ENCODE measurements around the gene IL1R1. TPM values are rescaled to one million over a fixed set of nuclear protein-coding genes. Genes with fewer than 3 reads are reported as not detected.

IL1R1 gene
- polyA plus RNA-seq, 3 donors, result 26.6 to 41.7 (median 30.5) TPM

DNA sequence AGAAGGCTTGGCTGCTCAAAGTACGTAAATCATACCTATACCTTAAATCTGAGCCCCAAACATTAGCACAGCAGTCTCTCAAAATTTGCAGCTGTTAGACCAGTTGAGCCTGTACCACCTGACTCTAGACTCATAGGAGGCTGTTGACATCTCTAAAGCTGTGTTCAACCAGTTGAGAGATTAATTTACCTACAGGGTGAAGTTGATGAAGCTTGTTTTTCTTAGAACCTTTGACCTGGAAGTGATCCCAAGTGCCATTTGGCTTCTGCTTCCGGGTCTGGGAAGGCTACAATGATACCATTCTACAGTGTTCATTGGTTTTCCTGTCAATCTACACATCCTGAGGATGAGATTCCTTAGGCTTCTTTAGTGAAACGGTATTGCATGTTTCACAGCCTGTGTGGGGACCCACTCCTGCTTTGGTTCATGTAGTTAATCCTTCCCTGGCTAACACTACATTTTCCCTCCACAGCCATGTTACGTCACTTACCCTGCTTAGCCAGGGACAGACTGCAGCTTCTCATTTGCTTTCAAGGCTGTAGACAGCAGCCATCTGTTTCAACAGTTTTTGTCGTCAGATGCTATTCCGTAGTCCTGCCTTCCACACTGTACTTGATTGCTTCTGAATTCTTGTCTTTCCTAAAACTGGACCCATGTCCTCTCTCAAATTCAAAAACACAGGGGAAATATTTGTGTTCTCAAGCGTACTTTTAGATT is 39.5 kb downstream of the IL1R1 start:
- DNase-seq (ENCODE audit: extremely low read depth in 1 of 11, low read depth in 9 of 11, low spot score in 4 of 11), result no peak

GRCh38 chr2:102184018-102184417 is 41.5 kb downstream of the IL1R1 start:
- no peak for DNase-seq (ENCODE audit: extremely low read depth in 1 of 11, low read depth in 9 of 11, low spot score in 4 of 11)

GRCh38 chr2:102184568-102184967 is 42.0 kb downstream of the IL1R1 start:
- DNase-seq (ENCODE audit: extremely low read depth in 1 of 11, low read depth in 9 of 11, low spot score in 4 of 11), result no peak

DNA sequence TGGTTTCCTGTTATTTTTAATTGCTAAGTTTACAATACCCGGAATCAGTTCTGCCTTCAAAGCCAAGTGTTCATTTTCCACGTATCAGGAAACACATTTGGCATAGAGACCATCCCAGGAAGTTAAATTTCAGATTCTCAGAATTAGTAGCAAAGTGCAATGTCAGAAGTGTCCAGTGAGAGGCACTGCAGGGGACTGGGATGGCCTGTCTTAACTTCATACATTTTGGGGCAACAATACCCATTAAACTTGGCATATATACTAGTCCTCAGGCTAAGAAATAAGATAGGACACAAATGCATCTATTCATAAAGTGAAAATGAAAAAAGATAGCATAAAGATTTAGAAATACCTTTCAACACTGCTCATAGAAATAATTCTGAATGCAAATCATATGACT is 42.8 kb downstream of the IL1R1 start:
- DNase-seq (ENCODE audit: extremely low read depth in 1 of 11, low read depth in 9 of 11, low spot score in 4 of 11), result no peak

- no peak for DNase-seq (ENCODE audit: extremely low read depth in 1 of 11, low read depth in 9 of 11, low spot score in 4 of 11)
Observed at GRCh38 chr2:102186791-102187495, 44.4 kb downstream of the IL1R1 start, which contains the start of gene IL1RL2. Gene IL1RL2, plus strand, starts transcription at chr2:102187023. Its CDS starts 845 bp downstream, at chr2:102187868.

DNA sequence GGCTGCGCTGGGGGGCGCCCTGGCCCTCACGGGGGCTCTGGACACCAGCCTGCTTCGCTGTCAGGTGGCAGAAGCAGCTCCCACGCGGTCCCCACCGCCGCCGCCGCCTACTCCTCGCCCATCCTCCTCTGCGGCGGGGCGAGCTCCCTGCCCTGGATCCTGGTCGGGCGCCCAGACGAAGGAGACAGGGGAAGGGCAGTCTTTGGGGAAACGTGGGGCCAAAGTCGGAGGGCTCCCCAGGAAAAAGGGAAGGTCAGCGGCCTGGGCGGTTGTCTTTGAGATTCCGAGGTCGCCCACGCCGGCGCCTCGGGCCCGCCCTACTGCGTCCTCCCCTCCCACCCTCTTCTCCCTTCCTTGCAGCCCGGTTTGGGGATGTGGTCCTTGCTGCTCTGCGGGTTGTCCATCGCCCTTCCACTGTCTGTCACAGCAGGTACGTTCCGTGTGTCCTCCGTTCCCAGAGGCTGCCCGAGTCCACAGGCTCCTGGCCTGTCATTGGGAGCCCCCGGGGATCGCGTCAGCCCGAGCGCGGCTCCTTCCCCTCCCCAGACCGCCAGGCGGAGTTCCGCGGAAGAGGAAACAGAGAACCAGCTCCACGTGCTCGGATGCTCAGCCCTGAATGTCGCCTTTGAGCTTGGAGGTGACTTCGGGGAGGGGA is 45.1 kb downstream of the IL1R1 start:
- DNase-seq (ENCODE audit: extremely low read depth in 1 of 11, low read depth in 9 of 11, low spot score in 4 of 11), result peak in 1 of 11 donors; percentile 23

DNA sequence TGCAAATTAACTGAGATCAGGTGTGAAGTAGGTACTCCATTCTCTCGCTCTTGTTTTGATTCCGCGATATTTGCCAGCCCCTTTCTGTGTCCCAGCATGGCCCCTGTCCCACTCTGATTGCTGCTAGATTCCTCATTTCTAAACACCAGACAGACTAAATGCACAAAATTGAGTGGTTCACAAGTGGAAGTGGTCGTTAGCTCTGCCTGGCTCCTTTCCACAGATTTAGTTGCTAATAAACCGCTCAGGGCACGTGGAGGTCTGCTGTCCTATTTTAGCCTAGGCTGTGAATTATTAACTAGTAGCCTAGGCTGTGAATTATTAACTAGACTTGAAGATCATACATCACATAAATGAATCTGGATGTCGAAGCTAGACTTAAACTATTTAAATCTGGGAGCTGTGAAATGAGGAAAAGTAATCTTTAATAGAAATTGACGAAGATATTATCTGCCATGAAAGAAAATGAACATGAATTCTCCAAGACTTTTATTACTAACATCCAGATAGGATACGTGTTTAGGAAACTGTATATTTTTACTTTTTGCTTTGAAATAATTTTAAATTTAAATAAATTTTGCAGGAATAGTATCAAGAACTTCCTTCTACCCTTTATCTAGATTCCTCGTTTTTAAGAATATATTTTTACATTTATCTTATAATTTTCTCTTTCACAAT is 48.0 kb downstream of the IL1R1 start:
- DNase-seq (ENCODE audit: extremely low read depth in 1 of 11, low read depth in 9 of 11, low spot score in 4 of 11), result peak in 5 of 11 donors; percentile 44 to 76 (median 67)

DNA sequence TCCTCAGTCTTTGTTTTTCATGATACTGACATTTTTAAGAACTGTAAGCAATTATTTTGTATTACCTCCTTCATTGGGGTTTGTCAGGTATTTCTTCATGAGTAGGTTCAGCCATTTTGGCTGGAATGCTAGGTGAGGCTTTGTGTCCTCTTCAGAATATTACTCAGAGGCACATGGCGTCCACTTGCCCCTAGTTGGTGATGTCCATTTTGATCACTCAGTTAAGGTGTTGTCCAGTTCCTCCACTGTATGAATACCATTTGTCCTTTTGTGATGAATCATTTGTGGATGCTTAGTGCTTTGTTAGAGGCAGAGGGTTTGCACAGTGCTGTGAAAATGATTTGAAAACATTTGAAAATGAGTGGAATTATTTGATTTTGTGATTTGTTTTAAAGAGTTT is 49.0 kb downstream of the IL1R1 start:
- no peak for DNase-seq (ENCODE audit: extremely low read depth in 1 of 11, low read depth in 9 of 11, low spot score in 4 of 11)

DNA sequence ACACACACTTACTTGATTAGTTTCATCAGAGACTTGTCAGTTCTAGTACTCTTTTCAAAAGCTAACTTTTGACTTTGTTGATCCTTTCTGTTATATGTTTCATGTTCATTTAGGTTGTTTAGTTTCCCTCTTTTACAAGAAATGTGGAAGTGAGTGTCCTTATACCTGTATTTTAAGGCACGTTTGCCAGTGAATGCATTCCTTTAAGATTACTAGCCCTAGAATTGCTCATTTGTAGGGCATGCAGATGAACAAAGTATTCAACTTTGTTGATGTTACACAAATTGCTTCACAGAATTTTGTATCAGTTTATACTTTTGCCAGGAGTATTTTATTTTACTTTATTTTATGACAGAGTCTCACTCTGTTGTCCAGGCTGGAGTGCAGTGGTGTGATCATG is 50.5 kb downstream of the IL1R1 start:
- DNase-seq (ENCODE audit: extremely low read depth in 1 of 11, low read depth in 9 of 11, low spot score in 4 of 11), result no peak

- DNase-seq (ENCODE audit: extremely low read depth in 1 of 11, low read depth in 9 of 11, low spot score in 4 of 11), result no peak
Observed at GRCh38 chr2:102194609-102195268, 52.2 kb downstream of the IL1R1 start.

DNA sequence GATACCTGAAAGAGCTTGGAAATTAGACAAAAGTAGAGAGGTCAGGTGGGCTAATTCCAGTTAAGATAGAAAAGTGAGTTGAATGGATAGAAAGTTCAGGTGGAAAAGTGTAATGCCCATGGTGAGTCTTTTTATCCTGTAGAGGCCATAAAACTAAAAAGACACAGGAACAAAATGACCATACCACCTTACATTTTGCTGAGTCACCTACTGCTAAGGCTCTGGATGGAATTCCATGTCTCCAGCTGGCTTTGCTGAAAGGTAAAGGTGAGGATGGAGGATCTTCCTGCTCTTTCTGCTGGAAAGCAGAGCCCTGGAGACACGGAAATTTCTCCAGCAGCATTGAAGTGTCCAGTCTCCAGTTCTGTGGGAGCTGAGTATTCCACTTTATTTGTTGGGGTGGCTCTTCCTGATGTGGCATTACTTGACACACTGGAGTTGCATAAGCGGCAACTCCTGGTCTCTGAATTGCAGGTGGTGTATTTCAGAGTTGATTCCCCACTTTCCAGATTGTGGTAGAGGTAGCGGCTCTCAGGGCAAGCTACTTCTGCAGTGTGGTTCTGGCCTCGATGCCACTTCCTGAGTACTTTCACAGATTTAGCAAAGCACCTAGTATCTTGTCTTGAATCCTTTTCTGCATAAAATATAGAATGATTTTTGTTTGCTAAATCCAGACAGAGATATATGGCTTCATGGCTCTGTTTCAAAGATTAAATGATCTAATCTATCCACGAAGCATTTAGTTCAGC is 55.0 kb downstream of the IL1R1 start:
- no peak for DNase-seq (ENCODE audit: extremely low read depth in 1 of 11, low read depth in 9 of 11, low spot score in 4 of 11)

- no peak for DNase-seq (ENCODE audit: extremely low read depth in 1 of 11, low read depth in 9 of 11, low spot score in 4 of 11)
Observed at GRCh38 chr2:102200539-102200938, 58.0 kb downstream of the IL1R1 start.

DNA sequence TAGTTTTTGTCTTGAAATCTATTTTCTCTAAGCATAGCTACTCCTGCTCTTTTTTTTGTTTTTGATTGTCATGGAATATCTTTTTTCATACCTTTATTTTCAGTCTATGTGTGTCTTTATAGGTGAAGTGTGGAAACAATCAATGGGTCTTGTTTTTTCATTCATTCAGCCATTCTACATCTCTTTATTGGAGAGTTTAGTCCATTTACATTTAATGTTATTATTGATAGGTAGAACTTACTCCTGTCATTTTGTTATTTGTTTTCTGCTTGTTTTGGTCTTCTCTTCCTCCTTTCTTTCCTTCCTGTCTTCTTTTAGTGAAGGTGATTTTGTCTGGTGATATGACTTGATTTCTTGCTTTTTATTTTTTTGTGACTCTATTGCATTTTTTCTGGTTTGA is 62.1 kb downstream of the IL1R1 start:
- DNase-seq (ENCODE audit: extremely low read depth in 1 of 11, low read depth in 9 of 11, low spot score in 4 of 11), result no peak

- DNase-seq (ENCODE audit: extremely low read depth in 1 of 11, low read depth in 9 of 11, low spot score in 4 of 11), result no peak
Observed at GRCh38 chr2:102206666-102207341, 64.3 kb downstream of the IL1R1 start.

- DNase-seq (ENCODE audit: extremely low read depth in 1 of 11, low read depth in 9 of 11, low spot score in 4 of 11), result no peak
Observed at GRCh38 chr2:102208774-102209173, 66.2 kb downstream of the IL1R1 start.

DNA sequence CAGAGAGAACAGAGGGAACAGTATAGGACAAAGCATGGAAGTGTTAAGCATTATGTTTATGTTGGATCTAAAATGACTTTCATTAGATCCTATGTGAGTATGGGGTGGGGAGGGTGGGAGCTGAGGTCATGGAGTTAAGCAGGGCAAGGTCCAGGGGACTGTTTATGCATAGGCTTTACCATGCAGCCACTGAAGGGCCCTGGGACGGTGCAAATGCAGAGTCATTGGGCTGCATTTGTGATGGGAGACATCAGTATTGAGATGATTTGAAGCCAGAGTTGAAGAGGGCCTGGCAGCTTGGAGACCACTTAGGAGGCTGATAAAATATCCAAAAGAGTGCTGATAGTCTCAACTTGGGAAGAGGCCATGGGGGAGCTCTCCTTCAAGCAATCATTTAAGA is 66.9 kb downstream of the IL1R1 start:
- DNase-seq (ENCODE audit: extremely low read depth in 1 of 11, low read depth in 9 of 11, low spot score in 4 of 11), result no peak

DNA sequence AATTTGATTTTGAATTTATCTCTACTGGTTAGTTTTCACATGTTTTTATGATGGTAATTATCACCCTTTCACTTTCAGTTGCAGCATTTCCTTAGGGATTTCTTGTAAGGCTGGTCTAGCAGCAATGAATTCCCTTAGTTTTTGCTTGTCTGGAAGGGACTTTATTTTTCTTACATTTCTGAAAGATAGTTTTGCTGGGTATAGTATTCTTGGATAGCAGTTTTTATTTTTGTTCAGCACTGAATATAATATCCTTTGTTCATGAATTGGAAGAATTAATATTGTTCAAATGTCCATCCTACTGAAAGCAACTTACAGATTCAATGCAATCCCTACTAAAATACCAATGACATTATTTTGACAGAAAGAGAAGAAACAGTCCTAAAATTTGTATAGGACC is 74.5 kb downstream of the IL1R1 start:
- no peak for DNase-seq (ENCODE audit: extremely low read depth in 1 of 11, low read depth in 9 of 11, low spot score in 4 of 11)

Measured in renal cortex interstitium (tissue), 11 donors.